Stimulated activated CD8-positive, alpha-beta memory T cell treated with anti-CD3 and anti-CD28 coated beads, Interleukin-12 subunit alpha, Interleukin-12 subunit beta, amount 100 ng/mL, for 24 hours (primary cell): ENCODE data around the gene KRT1.
A peak's percentile ranks its signal among the peaks of the same experiment; 100 is the strongest.

Source experiments
- DNase-seq: peaks from one replicate; pipeline ENCODE4 v3.0.0-alpha.2; 2020; ENCODE audit errors: extremely low read depth

Gene KRT1

DNA sequence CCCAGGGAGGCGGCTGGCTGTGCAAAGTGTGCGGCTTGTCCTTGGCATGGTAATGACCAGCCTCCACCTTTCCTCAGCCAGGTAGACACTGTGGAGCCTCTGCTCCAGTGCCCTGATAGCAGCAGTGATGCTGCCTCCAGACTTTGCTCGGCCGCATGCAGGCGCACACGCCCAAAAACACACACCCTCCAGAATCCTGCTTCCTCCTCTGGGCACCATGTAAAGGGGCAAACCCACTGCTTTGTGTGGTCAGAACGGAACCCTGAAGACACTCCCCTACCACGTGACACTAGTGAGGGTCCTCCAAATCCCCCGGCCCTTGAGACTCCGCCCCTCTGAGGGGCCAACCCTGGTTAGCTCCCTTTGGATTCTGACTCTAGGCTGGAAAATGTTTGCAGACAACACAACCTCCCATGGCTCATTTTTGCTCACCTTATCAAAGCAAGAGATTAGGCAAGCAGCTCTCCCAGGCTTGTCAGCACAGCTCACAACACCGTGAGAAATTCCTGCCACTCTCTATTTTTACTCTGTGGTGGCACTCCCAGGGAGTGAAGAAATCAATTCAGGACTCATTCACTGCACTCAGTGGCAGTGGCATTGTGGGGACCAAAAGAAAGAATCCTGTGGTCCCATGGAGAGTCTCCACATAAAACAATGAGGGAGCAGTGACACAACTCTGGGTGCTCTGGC is 18.6 kb upstream of the KRT1 start:
- no peak for DNase-seq

DNA sequence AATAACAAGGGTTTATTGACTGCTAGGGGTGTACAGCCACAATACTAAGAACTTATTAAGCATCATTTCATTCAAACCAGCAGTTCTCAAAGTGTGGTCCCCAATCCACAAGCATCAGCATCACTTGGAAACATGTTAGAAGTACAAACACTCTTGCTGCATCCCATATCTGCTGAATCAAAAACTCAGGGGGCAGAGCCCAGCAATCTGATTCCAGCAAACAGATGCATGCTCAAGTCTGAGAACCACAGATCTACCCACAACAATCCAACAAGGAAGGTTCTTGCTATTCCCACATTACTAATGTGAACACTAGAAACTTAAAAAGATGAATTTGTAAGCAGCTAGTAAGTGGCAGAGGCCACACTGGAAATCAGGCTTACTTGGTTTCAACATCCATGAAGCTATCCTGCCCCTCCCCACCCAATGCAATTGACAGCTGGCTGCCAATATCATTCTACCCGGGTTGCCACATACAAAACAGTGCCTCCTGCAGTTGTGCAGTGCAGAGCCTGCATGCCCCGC is 16.9 kb upstream of the KRT1 start:
- no peak for DNase-seq

DNA sequence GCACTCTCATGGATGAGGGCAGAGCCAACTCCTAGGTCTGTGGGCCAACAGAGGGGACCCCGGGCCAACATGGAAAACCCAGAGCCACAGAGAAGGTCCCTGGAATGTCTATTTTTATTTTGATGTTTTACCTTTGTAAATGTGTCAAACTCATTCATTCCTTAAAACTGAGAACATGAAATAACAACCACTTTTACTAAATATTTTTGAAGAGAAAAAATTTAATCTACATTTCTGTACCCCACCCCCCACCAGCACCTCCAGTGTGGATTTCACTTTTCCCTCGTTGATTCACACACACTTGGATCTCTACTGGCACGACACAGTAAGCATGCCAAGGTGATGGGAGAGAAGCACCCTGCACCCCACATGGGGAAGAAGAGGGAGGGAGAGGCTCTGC is 16.4 kb upstream of the KRT1 start:
- DNase-seq: no peak

DNA sequence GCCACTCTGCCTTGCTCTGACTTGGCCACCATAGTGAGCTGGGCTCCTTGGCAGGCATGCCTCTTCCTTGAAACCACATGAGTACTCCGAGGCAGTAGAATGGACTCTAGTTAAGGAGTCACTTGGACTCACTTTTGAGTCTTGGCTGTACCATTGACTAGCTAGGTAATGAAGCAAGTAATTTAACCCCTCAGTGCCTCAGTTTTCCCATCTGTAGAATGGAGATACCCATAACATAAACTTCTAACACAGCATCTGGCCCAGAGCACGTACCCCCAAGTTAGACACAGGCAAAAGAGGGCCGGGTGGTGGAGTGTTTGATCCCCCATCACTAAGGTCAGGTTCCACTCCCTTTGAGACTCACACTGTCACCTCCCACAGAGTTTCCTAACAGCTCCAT is 14.8 kb upstream of the KRT1 start:
- no peak for DNase-seq

DNA sequence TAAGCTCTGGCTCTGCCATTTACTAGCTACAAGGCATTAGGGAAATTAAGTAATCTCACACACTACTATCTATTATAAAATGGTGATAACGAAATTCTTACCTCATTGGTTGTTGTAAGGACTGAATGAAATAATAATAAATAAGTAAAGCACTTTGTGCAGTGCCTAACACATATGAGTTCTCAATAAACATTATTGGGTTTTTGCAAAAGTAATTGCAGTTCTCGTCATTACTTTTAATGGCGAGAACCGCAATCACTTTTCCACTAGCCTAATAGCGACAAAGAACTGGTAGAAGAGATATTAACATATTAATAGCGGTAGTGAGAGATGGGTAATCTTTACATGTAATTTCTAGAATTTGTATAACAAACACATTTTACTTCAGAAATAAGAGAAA is 13.9 kb upstream of the KRT1 start:
- no peak for DNase-seq

DNA sequence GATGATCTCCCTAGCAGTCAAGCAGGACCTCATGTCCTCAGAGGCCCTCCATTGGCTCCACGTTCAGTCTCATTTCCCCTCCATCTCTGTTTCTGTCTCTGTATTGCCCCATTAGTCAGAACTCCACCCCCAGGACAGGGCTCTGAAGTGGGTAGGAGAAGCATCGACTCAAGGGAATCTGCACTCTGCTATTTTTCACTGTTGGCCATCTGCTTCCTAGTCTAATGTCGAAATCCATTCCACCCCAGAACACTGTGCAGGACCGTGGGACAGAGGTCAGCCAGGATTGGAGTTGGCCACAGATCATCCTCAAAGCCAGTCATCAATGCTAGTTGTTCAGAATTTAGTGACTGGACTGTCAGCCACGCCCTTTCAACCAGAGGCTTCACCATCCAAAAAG is 13.1 kb upstream of the KRT1 start:
- no peak for DNase-seq

DNA sequence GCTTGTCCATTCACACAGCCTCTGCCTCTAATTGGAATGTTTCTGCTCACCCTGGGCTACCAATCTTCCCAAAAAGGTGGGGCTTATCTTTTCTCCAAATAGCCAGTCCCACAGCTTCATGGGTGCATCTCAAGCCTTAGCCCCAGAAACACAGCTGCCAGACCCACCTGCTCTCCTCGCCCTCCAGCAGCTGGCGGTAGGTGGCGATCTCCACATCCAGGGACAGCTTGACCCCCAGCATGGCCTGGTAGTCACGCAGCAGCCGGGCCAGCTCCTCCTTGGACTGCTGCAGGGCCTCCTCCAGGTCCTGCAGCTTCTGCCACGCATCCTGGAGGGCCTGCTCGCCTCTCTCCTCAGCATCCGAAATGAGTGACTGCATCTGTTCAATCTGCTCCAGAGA is 12.0 kb upstream of the KRT1 start:
- DNase-seq: no peak

DNA sequence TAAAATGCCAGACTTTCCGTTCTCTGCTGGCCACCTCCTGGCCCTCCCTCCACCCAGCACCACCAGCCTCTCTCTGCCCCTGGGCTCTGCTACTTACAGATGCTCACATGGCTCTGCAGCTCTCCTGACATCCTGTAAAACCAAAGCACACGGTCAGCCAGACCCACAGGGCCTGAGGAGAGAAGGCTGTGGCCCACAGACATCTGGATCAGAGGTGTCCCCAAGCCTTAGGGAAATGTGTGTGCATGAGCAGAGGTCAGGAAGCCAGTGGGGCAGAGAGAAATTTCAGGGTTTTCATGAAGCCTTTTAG is 11.6 kb upstream of the KRT1 start:
- DNase-seq: no peak

DNA sequence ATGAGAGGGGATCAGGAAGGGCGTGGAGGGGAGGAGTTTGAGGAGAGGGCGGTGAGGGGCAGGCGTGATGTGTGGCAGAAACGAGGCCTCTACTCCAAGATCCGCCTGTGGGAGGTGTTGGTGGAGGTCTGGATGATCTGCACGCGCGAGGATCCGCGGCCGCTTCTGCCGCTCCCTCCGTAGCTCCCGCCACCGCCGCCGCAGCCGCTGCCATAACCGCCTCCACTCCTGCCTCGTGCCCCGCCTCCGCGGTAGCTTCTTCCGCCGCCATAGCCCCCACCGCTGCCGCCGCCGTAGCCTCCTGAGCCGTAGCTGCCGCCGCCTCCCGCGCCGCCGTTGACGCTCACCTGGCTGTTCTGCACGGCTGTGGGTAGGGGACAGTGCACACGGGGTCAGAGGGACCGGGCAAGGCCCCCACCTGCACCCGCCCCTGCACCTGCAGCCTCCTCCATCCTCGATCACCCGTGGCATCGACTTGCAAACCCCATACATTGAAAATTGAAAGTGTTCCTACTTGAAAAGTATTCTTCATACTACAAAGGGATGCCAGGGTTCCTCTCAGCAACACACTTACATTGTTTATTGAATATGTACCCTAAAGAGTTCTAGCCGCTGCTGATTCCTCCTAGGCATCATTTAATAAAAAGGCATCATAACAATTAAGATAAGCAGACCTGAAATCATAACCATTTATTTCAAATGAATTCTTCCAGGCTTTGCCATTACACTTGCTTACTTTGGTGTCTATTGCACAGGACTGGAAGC is 11.1 kb upstream of the KRT1 start:
- peak; percentile 20 for DNase-seq

DNA sequence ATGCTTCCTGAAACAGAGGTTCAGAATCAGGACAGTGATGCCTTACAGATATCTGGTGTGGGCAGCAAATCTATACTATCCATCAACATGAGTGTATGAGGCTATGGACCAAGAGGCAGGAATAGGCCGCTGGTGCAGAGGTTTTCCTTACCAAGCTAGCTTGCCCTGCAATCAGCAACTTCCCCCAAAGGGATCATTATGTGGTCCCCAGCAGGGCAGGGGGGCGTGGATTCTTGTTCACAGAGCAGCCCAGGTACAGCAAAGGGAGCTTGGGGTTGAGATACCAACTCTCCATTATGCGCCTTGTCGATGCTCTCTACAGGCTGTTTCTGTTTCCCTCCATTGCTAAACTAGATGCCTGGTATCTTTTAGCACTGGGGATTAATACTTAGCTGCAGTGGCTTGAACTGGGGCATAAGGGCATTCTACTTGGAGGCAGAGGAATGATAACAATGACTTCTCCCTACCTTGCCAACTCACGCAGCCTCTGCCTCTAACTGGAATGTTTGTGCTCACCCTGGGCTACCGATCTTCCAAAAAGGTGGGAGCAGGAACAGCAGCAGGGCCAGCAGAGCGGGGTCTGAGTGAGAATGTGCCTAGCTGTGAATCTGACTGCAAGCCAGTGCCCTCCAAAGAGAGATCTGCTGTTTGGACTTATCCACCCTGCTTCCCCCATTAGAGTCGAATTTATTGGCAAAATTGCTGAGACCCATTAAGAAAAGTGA is 10.3 kb upstream of the KRT1 start:
- no peak for DNase-seq

DNA sequence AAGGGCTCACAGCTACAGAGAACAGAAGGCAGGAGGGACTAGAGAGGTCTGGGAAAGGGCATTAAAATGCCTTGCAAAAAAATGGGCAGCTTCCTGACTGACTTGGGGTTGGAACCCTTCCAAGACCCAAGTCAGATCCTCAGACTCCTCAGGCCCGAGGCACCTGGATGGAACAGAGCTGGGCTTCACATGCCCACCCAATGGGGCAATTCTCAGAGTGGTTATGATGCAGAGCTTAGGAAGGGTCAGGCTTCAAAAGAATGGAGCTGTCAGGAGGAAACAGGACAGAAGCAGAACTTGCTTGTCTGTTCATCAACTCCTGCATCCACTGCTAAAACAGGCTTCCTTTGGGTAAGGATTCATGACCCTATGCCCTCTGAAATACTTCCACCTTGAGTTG is 9.7 kb upstream of the KRT1 start:
- no peak for DNase-seq

DNA sequence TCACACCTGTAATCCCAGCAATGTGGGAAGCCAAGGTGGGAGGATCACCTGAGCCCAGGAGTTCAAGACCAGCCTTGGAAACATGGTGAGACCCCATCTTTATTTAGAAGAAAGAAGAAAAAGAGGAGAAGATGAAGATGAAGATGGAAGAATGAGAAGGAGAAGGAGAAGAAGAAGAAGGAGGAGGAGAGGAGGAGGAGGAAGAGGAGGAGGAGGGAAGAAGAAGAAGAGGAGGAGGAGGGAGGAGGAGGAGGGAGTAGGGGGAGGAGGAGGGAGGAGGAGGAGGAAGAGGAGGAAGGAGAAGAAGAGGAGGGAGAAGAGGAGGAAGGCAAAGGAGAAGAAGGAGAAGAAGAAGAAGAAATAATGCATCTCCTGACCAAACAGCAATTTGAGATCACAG is 9.0 kb upstream of the KRT1 start:
- no peak for DNase-seq

DNA sequence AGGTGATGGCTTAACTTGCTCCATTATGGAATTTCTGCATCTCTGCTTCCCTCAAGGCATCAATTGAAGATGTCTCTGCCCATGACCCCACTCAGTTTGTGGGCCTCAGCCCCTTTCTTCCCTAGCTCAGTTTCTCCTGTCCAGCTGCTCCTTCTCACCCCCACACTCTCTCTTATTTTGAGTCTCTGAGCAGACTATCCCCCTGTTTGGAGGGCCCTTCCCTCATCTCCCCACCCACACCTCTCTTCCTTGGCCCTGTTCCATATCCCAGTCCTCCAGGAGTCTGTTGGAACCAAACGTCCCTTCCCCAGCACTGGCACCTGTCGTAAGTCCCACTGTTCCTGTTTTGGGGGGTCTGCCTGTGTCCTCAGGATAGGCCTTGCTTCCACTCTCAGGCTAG is 8.3 kb upstream of the KRT1 start:
- no peak for DNase-seq

DNA sequence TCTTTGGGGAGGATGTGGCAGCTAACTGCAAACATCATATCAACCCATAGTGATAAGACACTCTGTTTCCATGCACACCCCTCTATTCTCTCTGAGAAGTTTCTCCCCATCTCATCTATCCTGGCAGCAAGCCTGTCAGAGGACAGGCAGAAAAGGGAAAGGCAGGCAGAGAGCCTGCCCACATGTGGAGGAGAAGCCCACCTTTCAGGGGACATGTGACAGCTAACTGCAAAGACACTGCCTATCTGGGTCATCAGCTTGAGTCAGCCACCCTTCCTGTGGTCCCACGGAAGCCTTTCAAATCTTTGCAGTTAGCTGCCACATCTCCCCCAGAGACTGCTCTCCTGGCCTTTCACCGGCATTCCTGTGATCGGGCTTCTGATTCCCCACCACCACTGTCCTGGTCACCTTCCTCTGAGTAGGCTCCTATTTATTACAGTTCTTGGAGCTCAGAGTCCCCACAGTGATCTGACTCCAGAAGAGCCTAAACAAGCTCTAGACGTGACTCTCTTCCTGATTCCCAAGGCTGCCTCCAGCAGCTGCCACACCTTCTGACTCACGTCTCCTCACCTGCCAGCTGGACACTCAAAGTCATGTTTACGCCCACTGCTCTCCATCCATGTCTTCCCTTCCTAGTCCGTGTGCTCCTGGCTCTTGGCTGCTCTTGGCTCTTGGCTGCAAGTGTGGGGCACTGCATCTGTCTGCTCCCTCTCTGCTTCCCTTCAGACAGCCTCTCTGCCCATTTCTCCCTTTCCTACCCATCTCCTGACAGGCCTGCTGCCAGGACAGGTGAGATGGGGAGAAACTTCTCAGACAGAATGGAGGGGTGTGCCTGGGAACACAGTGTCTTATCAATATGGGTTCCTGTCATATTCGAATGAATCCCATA is 7.5 kb upstream of the KRT1 start:
- DNase-seq: no peak

DNA sequence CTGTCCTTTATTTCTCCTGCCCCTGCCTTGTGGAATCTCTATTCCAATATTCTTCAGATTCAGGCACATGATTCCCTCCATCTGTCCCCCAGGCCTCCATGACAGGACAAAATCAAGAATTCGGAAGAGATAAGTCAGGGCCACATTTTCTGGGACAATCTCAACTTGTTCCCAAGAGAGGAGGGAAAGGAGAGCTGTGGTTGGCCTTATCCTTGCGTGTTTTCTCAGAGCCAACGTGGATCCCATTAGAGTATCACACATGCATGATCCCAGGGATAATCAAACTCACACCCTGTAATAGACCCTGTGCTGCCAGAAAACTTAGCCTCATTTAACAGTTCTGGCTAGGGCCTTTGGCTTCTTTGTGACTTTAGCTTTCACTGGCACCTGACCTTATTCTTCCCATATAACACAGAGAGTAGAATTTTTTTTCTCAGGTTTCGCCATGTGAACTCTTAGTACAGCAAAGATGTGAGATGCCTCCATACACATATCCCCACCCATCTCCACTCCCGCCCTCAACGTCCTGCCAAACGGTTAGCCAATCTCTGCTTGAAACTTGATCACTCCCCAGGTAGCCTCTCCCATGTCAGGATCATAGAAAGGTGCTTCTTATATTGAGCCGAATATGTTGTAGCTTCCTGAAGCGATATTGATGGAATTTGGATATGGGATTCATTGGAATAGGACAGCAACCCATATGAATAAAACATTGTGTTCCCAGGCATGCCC is 6.7 kb upstream of the KRT1 start:
- DNase-seq: no peak

DNA sequence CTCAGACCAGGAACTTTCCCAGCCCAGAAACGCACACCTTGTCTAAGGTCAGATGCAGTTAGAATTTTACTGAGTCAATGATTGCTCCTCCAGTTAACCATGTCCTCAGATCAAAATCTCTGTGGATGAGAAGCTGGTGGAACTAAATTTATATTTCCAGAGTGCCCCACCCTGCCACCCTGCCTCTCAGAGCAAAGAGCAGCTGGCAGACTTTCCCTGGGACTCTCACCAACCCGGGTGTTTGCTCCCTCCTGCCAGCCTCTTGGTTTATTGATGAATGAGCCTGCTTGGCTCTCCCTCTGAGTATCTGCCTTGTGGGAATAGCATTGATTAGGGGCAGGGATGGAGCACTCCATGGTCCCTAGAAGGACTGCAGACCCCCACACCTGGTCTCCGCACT is 5.9 kb upstream of the KRT1 start:
- no peak for DNase-seq

DNA sequence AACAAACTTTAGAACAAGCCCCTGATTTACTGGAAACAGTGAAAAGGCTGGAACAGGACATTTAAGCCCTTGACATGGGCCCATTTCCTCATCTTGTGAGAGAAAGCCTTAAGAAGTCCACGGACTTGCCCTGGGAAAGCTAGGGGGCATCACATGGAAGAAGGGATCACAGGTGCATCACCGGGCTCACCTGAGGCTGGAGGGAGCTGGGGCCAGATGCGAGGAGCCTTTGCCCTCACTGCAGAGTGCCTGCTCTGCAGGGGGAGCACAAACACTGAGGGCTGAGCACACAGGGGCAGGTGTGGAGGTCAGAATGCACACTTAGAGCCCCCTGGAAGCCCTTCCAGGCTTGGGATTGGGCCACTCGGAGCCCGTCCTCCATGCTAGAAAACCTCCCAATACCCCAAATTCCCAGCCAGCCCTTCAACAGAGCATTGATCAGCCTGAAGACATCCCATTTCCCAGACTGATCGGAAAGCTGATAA is 5.2 kb upstream of the KRT1 start:
- DNase-seq: no peak

DNA sequence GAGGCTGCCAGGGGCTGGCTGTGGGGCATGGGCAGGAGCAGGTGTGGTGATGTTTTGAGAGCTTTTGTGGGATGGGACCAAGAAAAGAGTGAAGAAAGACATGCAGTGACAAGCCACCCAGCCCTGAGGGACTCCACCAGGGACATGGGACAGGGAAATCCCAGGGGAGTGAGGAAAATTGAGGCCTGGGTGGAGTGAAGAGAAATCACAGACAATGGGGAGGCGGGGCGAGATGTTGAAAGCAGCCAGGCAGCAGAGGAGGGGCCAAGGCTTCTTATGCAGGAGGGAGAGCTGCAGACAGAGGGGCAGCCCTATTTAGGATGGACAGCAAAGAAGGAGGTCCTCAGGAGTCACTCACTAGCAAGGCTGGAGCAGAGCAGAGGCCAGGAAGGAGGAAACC is 4.2 kb upstream of the KRT1 start:
- no peak for DNase-seq

DNA sequence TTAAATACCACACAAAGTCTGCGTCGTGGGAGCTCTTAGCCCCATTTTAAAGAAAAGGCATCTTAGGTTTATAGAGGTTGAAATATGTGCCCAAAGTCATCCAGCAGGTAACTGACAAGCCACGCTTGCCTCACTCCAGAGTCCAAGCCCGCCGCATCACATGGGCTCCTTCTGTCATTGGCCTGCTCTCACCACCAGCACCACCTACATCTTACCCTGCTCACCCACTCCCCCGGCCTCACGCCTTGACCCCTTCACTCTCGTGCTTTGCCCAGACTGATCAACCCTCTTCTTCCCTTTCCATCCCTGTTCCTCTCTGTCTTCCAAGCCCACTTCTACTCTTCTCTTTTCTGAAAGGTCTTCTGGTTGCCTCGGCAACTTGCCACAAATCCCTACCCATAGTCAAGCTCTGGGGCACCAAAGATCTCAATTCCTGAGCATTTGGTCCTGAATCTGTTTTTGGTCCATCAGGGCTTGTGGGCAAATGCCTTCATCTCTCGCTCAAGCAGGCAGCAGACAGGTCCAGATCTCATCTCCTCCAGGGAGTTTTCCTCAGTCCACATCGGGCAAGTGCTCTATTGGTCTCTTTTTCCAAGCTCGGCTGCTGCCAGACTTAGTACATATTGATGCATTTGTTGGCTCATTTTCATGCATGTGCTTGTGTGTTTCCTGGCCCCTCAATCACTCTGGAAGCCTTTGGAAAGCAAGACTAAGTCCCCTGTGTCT is 3.5 kb upstream of the KRT1 start:
- no peak for DNase-seq

DNA sequence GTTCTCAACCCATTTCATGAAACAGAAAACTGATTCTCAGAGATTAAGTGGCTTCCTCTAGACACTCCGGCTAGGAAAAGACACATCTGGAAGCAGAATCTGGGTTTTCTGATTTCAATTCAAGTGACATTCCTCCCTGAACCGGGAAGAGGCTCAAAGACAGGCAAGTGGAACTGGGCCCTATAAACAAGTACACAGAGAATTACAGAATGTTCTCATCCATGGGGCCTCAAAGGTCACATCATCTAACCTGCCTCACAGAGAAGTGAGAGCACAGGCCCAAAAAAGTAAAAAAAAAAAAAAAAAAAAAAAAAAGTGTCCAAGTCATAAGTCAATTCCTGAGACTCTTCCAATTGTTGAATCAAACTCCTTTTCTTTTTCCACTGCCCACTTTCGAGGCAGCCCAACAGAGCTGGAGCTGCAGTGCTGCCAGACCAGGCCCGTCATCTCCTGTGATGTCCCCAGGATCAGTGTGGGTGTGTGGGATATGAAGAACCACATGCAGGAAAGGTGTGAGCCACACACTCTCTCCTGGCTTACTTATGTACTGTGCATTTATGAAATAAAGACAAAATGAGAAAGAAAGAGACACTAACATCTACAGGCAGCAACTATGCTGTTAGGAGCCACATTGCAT is 2.8 kb upstream of the KRT1 start:
- DNase-seq: no peak
